Psoas muscle (tissue), 8 donors: ENCODE results near the gene TGIF2. TPM values are rescaled to one million over a fixed set of nuclear protein-coding genes. Genes with fewer than 3 reads are reported as not detected.
"Not testable (repeated sequence)": the region's sequence is repeated elsewhere in the genome, so short reads cannot be mapped to it uniquely, and the experiment has no call there.

ENCODE experiments used
- ATAC-seq, 4 donors: fragments of 200-7000 bp; cut with Tn5 transposase; one replicate each; pipeline ENCODE4 v1.9.1; 2020; ENCODE audit warnings: moderate library complexity in 3 of 4, mild to moderate bottlenecking in 2 of 4
- DNase-seq, 2 donors: peaks; one replicate each; pipeline ENCODE4 v3.0.0-alpha.2; 2020
- H3K27ac ChIP-seq: fragments of 200-600 bp; one replicate; pipeline ENCODE4 v1.8.0; 2022
- H3K27me3 ChIP-seq, 3 donors: fragments of 200-600 bp in 1 of 3; one replicate each; pipeline versions ENCODE4 v1.6.1 to v1.8.0; 2013 to 2022; ENCODE audit warnings: low read length in 2 of 3, mild to moderate bottlenecking in 2 of 3, moderate library complexity in 1 of 3; ENCODE audit not compliant: insufficient read depth in 3 of 3
- H3K36me3 ChIP-seq, 2 donors: fragments of 200-600 bp in 1 of 2; one replicate each; pipeline versions ENCODE4 v1.6.1 to v1.8.0; 2013 to 2022; ENCODE audit warnings: low read depth in 1 of 2, mild to moderate bottlenecking in 1 of 2, moderate library complexity in 1 of 2; ENCODE audit not compliant: insufficient read depth in 1 of 2
- H3K4me1 ChIP-seq: fragments of 200-600 bp; one replicate; pipeline ENCODE4 v1.8.0; 2022
- H3K4me3 ChIP-seq: fragments of 200-600 bp; one replicate; pipeline ENCODE4 v1.8.0; 2022; ENCODE audit warnings: mild to moderate bottlenecking
- H3K9me3 ChIP-seq: fragments of 200-600 bp; one replicate; pipeline ENCODE4 v1.8.0; 2022
- CTCF ChIP-seq: fragments of 200-600 bp; IDR thresholded peaks from one replicate; pipeline ENCODE4 v1.8.0; 2022; ENCODE audit warnings: antibody characterized with exemption
- WGBS, 3 donors: extraction: QIAGEN DNeasy Blood & Tissue Kit; methylation state at CpG; one replicate each; pipeline versions ENCODE4 v1.1.6 to v1.1.7; 2013; 5-methylcytosine and 5-hydroxymethylcytosine counted together
- intact Hi-C, 2 donors: fragments of 100-400 bp; cut with DNase I; formaldehyde crosslinking; loops; one replicate each; pipeline versions ENCODE4 v1.11.0 to v1.14.2; 2022
- polyA plus RNA-seq, 3 donors: library from polyadenylated mRNA; stranded (reverse); fragments of 200-250 nt; gene quantifications; one replicate each; pipeline ENCODE4 v1.2.3, GENCODE V29; 2013
- total RNA-seq, 4 donors: library from RNA; stranded (reverse); fragmentation: NEBNext Ultra II Directional in 2 of 4; extraction: Animal tissue kit (Norgen Biotek cat#: 25700) in 2 of 4; gene quantifications; one replicate each; pipeline versions ENCODE4 v1.2.1 to v1.2.4, GENCODE V29; 2021 to 2023
- donor health status: healthy with polysubstance abuse.
- donor health status: DM: no; HTN: no; CAD: no; lungs with moderate emphysema.
- donor health status: Bipolar disorder and iron deficiency.
- donor health status: healthy.
- donor health status: DM: yes; HTN: yes; CAD: no.
- donor health status: DM: no; HTN: no; CAD: no.
- donor health status: DM: no; HTN: no; CAD: no.
- donor health status: DM: yes; HTN: yes; CAD: no.

Gene TGIF2
- total and polyA plus RNA-seq, 7 donors = 1.1 to 2.8 (median 1.7) TPM

GRCh38 chr20:36632487-36633284, 59.3 kb downstream of the TGIF2 start:
- 77 to 84% (median 79%) methylated on average over 13 to 14 of the region's 14 CpGs for WGBS, 3 donors
- no peaks in the 10 kb centered on the region for H3K4me1 ChIP-seq
- no peak for ATAC-seq
- H3K27me3 ChIP-seq = no peaks in the 10 kb centered on the region
- no peak for DNase-seq
- H3K27ac ChIP-seq = no peak overlapping the region
- H3K4me3 ChIP-seq = no peak overlapping the region
- no peaks in the 10 kb centered on the region for H3K9me3 ChIP-seq
- intact Hi-C loops = no loop called here
- H3K36me3 ChIP-seq = no peaks in the 10 kb centered on the region
- no peak for TF ChIP-seq CTCF

- no peak overlapping the region for H3K4me3 ChIP-seq
- no peaks in the 10 kb centered on the region for H3K4me1 ChIP-seq
- WGBS, 3 donors = 65 to 80% (median 78%) methylated on average over 9 of the region's 9 CpGs
- intact Hi-C loops = no loop called here
- DNase-seq = no peak
- no peak overlapping the region for H3K27ac ChIP-seq
- ATAC-seq = no peak
- no peaks in the 10 kb centered on the region for H3K36me3 ChIP-seq
- no peaks in the 10 kb centered on the region for H3K27me3 ChIP-seq
- H3K9me3 ChIP-seq = no peaks in the 10 kb centered on the region
- no peak for TF ChIP-seq CTCF
Observed at GRCh38 chr20:36633285-36633772, 59.9 kb downstream of the TGIF2 start.

GRCh38 chr20:36634342-36634741, 60.9 kb downstream of the TGIF2 start:
- WGBS, 3 donors = 90 to 95% (median 93%) methylated on average over 11 of the region's 11 CpGs
- no peak for TF ChIP-seq CTCF
- H3K27ac ChIP-seq = no peak overlapping the region
- no peaks in the 10 kb centered on the region for H3K4me1 ChIP-seq
- no peak overlapping the region for H3K4me3 ChIP-seq
- no peaks in the 10 kb centered on the region for H3K27me3 ChIP-seq
- no peak for DNase-seq
- H3K36me3 ChIP-seq = no peaks in the 10 kb centered on the region
- H3K9me3 ChIP-seq = no peaks in the 10 kb centered on the region
- no peak for ATAC-seq
- intact Hi-C loops = no loop called here

GRCh38 chr20:36638876-36639400, 65.5 kb downstream of the TGIF2 start:
- ATAC-seq, H3K27ac ChIP-seq, H3K4me1 ChIP-seq, intact Hi-C loops, H3K36me3 ChIP-seq, H3K9me3 ChIP-seq, H3K27me3 ChIP-seq, DNase-seq, H3K4me3 ChIP-seq: not testable (repeated sequence)
- 89 to 96% (median 93%) methylated on average over 12 of the region's 12 CpGs for WGBS, 3 donors

- Histone ChIP-seq H3K27me3 (no peaks in the 10 kb centered on the region), H3K4me1 (no peaks in the 10 kb centered on the region), H3K9me3 (no peaks in the 10 kb centered on the region), H3K4me3 (no peak overlapping the region), H3K36me3 (no peaks in the 10 kb centered on the region), H3K27ac (no peak overlapping the region)
- WGBS, 3 donors = 77 to 84% (median 81%) methylated on average over 3 of the region's 3 CpGs
- intact Hi-C loops = no loop called here
- no peak for ATAC-seq
- TF ChIP-seq CTCF = no peak
- DNase-seq = no peak
Observed at GRCh38 chr20:36641506-36641843, 68.1 kb downstream of the TGIF2 start.
